Aorta (tissue), 5 donors: ENCODE results near the gene PRKD1. TPM values are rescaled to one million over a fixed set of nuclear protein-coding genes. Genes with fewer than 3 reads are reported as not detected.

Source experiments
- ATAC-seq: fragments of 200-7000 bp; cut with Tn5 transposase; one replicate; pipeline ENCODE4 v1.9.1; 2022; ENCODE audit warnings: moderate library complexity; ENCODE audit not compliant: low FRiP score
- DNase-seq, 2 donors: peaks; one replicate each; pipeline ENCODE4 v3.0.0-alpha.2; 2020
- H3K27ac ChIP-seq, 2 donors: one replicate each; pipeline ENCODE4 v1.5.1; 2013; ENCODE audit warnings: low read length in 2 of 2, mild to moderate bottlenecking in 2 of 2, moderate library complexity in 2 of 2, control low read depth in 1 of 2, inconsistent platforms in 1 of 2, low read depth in 1 of 2
- H3K27me3 ChIP-seq, 2 donors: one replicate each; pipeline ENCODE4 v1.6.1; 2013; ENCODE audit warnings: control low read depth in 1 of 2, low read length in 1 of 2, mild to moderate bottlenecking in 1 of 2, moderate library complexity in 1 of 2; ENCODE audit not compliant: insufficient read depth in 2 of 2, control insufficient read depth in 1 of 2
- H3K36me3 ChIP-seq, 2 donors: one replicate each; pipeline ENCODE4 v1.6.1; 2013; ENCODE audit warnings: control low read depth in 1 of 2, low read length in 1 of 2, mild to moderate bottlenecking in 1 of 2; ENCODE audit not compliant: insufficient read depth in 2 of 2, control insufficient read depth in 1 of 2
- H3K4me1 ChIP-seq, 2 donors: one replicate each; pipeline ENCODE4 v1.6.1; 2013; ENCODE audit warnings: low read length in 2 of 2, control low read depth in 1 of 2, mild to moderate bottlenecking in 1 of 2, moderate library complexity in 1 of 2; ENCODE audit not compliant: insufficient read depth in 2 of 2, control insufficient read depth in 1 of 2
- H3K4me3 ChIP-seq, 2 donors: one replicate each; pipeline ENCODE4 v1.5.1; 2013; ENCODE audit warnings: low read length in 2 of 2, control low read depth in 1 of 2, mild to moderate bottlenecking in 1 of 2
- H3K9me3 ChIP-seq: one replicate; pipeline ENCODE4 v1.6.1; 2013; ENCODE audit warnings: mild to moderate bottlenecking, low read length; ENCODE audit not compliant: control insufficient read depth
- WGBS, 2 donors: extraction: QIAGEN DNeasy Blood & Tissue Kit; methylation state at CpG; one replicate each; pipeline ENCODE4 v1.1.7; 2013; 5-methylcytosine and 5-hydroxymethylcytosine counted together
- intact Hi-C, 2 donors: fragments of 100-400 bp; cut with DNase I; formaldehyde crosslinking; loops; one replicate each; pipeline versions ENCODE4 v1.14.2 to v1.15.0; 2022
- polyA plus RNA-seq, 2 donors: library from polyadenylated mRNA; stranded (reverse); fragments of 200-250 nt; gene quantifications; one replicate each; pipeline ENCODE4 v1.2.3, GENCODE V29; 2013
- total RNA-seq, 2 donors: library from RNA; stranded (reverse); fragmentation: NEBNext Ultra II Directional; extraction: Animal tissue kit (Norgen Biotek cat#: 25700); gene quantifications; one replicate each; pipeline ENCODE4 v1.2.1, GENCODE V29; 2021
- donor health status: healthy with polysubstance abuse.
- donor health status: Bipolar disorder and iron deficiency.
- donor health status: DM: no; HTN: no; CAD: no.
- donor health status: DM: no; HTN: no; CAD: no.
- donor health status: DM: yes; HTN: yes; CAD: no.

Gene PRKD1
- total and polyA plus RNA-seq, 4 donors = 6.9 to 27.9 (median 21.7) TPM

- ATAC-seq = no peak
- no peak overlapping the region for H3K4me3 ChIP-seq
- no peaks in the 10 kb centered on the region for H3K36me3 ChIP-seq
- no peak overlapping the region for H3K27ac ChIP-seq
- no peaks in the 10 kb centered on the region for H3K27me3 ChIP-seq
- H3K4me1 ChIP-seq = no peaks in the 10 kb centered on the region
- intact Hi-C loops = loop anchor here (5.0 to 10.0 kb wide), 2 partner anchors 782 to 785 kb away; no protein-coding TSS in a partner anchor
- H3K9me3 ChIP-seq = peaks cover 2% of the 10 kb centered on the region
- DNase-seq = no peak
Observed at GRCh38 chr14:29536886-29537511, 390.6 kb downstream of the PRKD1 start.

DNA sequence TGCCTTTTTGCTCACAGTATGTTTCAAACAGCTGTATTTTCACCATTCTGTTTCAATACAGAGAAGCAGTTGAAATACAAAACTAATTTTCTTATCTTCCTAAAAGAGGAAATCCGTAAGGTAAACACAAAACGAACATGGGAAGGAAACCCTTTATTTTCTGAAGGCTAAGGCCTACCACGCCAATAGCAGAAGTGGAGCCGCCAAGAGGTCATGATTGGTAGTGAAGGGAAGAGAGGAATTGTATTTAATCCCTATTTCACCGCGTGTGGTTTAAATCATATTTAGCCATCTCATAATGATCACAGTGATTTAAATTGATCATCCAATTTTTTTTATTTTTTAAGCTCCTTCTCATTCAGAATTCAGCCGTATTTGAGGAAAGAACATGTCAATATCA, 398.2 kb downstream of the PRKD1 start:
- H3K36me3 ChIP-seq = no peaks in the 10 kb centered on the region
- ATAC-seq = no peak
- no peak overlapping the region for H3K4me3 ChIP-seq
- H3K9me3 ChIP-seq = no peaks in the 10 kb centered on the region
- no peak overlapping the region for H3K27ac ChIP-seq
- no peaks in the 10 kb centered on the region for H3K4me1 ChIP-seq
- H3K27me3 ChIP-seq = no peaks in the 10 kb centered on the region
- DNase-seq = no peak
- WGBS, 2 donors = 39 to 49% methylated on average over 7 of the region's 7 CpGs
- intact Hi-C loops = no loop called here

DNA sequence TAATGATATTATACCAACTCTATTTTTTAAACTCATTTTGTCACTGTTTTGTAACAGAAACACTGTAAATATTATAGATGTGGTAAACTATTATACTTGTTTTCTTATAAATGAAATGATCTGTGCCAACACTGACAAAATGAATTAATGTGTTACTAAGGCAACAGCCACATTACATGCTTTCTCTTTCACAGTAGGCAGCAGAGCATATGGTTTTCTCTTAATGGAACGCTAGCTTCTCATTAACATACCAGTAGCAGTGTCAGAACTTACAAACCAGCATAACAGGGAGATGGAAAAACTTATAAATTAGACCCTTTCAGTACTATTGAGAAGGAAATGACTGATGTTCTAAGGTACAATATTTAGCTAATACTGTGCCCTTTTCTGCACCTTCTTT, 398.8 kb downstream of the PRKD1 start:
- Histone ChIP-seq H3K36me3 (no peaks in the 10 kb centered on the region), H3K9me3 (no peaks in the 10 kb centered on the region), H3K4me1 (no peaks in the 10 kb centered on the region), H3K4me3 (no peak overlapping the region), H3K27ac (no peak overlapping the region), H3K27me3 (no peaks in the 10 kb centered on the region)
- 20 to 23% methylated on average over 1 of the region's 1 CpG for WGBS, 2 donors
- DNase-seq (no peak), ATAC-seq (no peak)
- intact Hi-C loops = no loop called here

DNA sequence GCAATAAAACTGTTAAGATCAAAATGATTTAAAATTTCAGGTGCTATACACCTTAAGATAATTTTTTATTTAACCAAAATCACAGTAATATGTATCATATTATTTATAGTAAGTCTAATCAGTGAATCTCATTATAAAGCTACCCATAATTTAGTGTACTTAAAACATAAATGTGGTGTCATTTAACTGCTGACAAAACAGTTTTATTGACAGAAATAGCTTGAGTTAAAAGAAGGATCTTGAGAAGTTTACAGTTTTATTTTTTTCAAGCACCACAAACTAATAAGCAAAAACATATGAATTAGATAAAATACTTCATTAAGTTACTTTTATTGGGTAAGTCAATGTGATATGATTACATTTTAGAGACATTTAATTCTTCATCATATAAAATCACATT, 400.4 kb downstream of the PRKD1 start:
- intact Hi-C loops = no loop called here
- Histone ChIP-seq H3K27ac (no peak overlapping the region), H3K27me3 (no peaks in the 10 kb centered on the region), H3K4me1 (no peaks in the 10 kb centered on the region), H3K9me3 (no peaks in the 10 kb centered on the region), H3K4me3 (no peak overlapping the region), H3K36me3 (no peaks in the 10 kb centered on the region)
- ATAC-seq (no peak), DNase-seq (no peak)
